Subcutaneous adipose tissue (tissue), 4 donors: Measurements from ENCODE around the gene AEBP1. TPM values are rescaled to one million over a fixed set of nuclear protein-coding genes. Genes with fewer than 3 reads are reported as not detected.

Source experiments
- CTCF ChIP-seq: fragments of 450-650 bp; IDR thresholded peaks from one replicate; pipeline ENCODE4 v1.5.1; 2016; ENCODE audit warnings: low read depth, mild to moderate bottlenecking, control low read depth, antibody characterized with exemption, moderate library complexity
- total RNA-seq, 4 donors: library from RNA; depleted of rRNA; stranded (reverse); fragments of >200 nt; gene quantifications; one replicate each; pipeline ENCODE4 v1.1.0, GENCODE V29; 2016

The AEBP1 gene
- total RNA-seq, 4 donors from 2014 or later, result 90.2 to 183 (median 162) TPM

GRCh38 chr7:44128721-44129582 is 24.8 kb downstream of the AEBP1 start:
- no peak for TF ChIP-seq CTCF

- TF ChIP-seq CTCF, result no peak
Measured at GRCh38 chr7:44131173-44132029, 27.3 kb downstream of the AEBP1 start.

GRCh38 chr7:44132039-44132438 is 27.9 kb downstream of the AEBP1 start:
- no peak for TF ChIP-seq CTCF

- no peak for TF ChIP-seq CTCF
Measured at GRCh38 chr7:44133295-44133694, 29.1 kb downstream of the AEBP1 start.

- no peak for TF ChIP-seq CTCF
Measured at GRCh38 chr7:44134943-44135628, 30.9 kb downstream of the AEBP1 start.

- no peak for TF ChIP-seq CTCF
Measured at GRCh38 chr7:44136731-44137130, 32.6 kb downstream of the AEBP1 start.
